ENCODE data around the gene IQGAP1.

The IQGAP1 gene

GRCh38 chr15:90354986-90355385, 33.1 kb upstream of the IQGAP1 start:
- no peaks in the 10 kb centered on the region for H4K20me1 ChIP-seq (ENCODE audit: insufficient read depth, low read length)
- H3K27me3 ChIP-seq (ENCODE audit: insufficient read depth, low read length), result no peaks in the 10 kb centered on the region
- no peak for TF ChIP-seq CTCF (IDR thresholded peaks at IDR 0.05; ENCODE audit: low read length)
- TF ChIP-seq EZH2 (IDR thresholded peaks at IDR 0.05; ENCODE audit: borderline replicate concordance, low read length), result no peak
- H2AFZ ChIP-seq (ENCODE audit: low read length), result no peak overlapping the region
- no peaks in the 10 kb centered on the region for H3K36me3 ChIP-seq (ENCODE audit: insufficient read depth, low read length)
- H3K27ac ChIP-seq (ENCODE audit: low read depth, low read length, poor library complexity, severe bottlenecking), result no peak overlapping the region
- no peaks in the 10 kb centered on the region for H3K9me2 ChIP-seq (ENCODE audit: low read depth, low read length)
- H3K79me2 ChIP-seq (ENCODE audit: insufficient read depth, low read length), result no peaks in the 10 kb centered on the region
- H3K9me3 ChIP-seq (ENCODE audit: low read length), result no peaks in the 10 kb centered on the region
- no peaks in the 10 kb centered on the region for H3F3A ChIP-seq (ENCODE audit: insufficient read depth, low read length)
- H3K4me2 ChIP-seq (ENCODE audit: low read length), result no peak overlapping the region
- H3K9ac ChIP-seq (ENCODE audit: low read length), result no peak overlapping the region
- no peak overlapping the region for H3K4me3 ChIP-seq (ENCODE audit: low read depth, low read length, poor library complexity, severe bottlenecking)
- H3K4me1 ChIP-seq (ENCODE audit: insufficient read depth, low read length, severe bottlenecking), result peaks cover 12% of the 10 kb centered on the region

- Histone ChIP-seq H3K27ac (ENCODE audit: low read depth, low read length, poor library complexity, severe bottlenecking) (no peak overlapping the region), H2AFZ (ENCODE audit: low read length) (no peak overlapping the region)
- TF ChIP-seq EZH2 (IDR thresholded peaks at IDR 0.05; ENCODE audit: borderline replicate concordance, low read length) (no peak), CTCF (IDR thresholded peaks at IDR 0.05; ENCODE audit: low read length) (no peak)
Measured at GRCh38 chr15:90358124-90359033, 29.7 kb upstream of the IQGAP1 start.

GRCh38 chr15:90360746-90361145, 27.3 kb upstream of the IQGAP1 start:
- Histone ChIP-seq H3K36me3 (ENCODE audit: insufficient read depth, low read length) (no peaks in the 10 kb centered on the region), H3K9me3 (ENCODE audit: low read length) (no peaks in the 10 kb centered on the region), H2AFZ (ENCODE audit: low read length) (no peak overlapping the region), H3K4me2 (ENCODE audit: low read length) (no peak overlapping the region), H3F3A (ENCODE audit: insufficient read depth, low read length) (no peaks in the 10 kb centered on the region), H3K9me2 (ENCODE audit: low read depth, low read length) (no peaks in the 10 kb centered on the region), H3K27me3 (ENCODE audit: insufficient read depth, low read length) (no peaks in the 10 kb centered on the region), H3K79me2 (ENCODE audit: insufficient read depth, low read length) (no peaks in the 10 kb centered on the region), H3K27ac (ENCODE audit: low read depth, low read length, poor library complexity, severe bottlenecking) (no peak overlapping the region), H3K9ac (ENCODE audit: low read length) (no peak overlapping the region), H4K20me1 (ENCODE audit: insufficient read depth, low read length) (no peaks in the 10 kb centered on the region), H3K4me1 (ENCODE audit: insufficient read depth, low read length, severe bottlenecking) (peaks cover 10% of the 10 kb centered on the region), H3K4me3 (ENCODE audit: low read depth, low read length, poor library complexity, severe bottlenecking) (no peak overlapping the region)
- TF ChIP-seq CTCF (IDR thresholded peaks at IDR 0.05; ENCODE audit: low read length) (no peak), EZH2 (IDR thresholded peaks at IDR 0.05; ENCODE audit: borderline replicate concordance, low read length) (no peak)

More at GRCh38 chr15:90358124-90359033, 29.7 kb upstream of the IQGAP1 start:
- Histone ChIP-seq H3K36me3 (ENCODE audit: insufficient read depth, low read length) (no peaks in the 10 kb centered on the region), H3K4me1 (ENCODE audit: insufficient read depth, low read length, severe bottlenecking) (peaks cover 10% of the 10 kb centered on the region), H3K9me2 (ENCODE audit: low read depth, low read length) (no peaks in the 10 kb centered on the region), H3K27me3 (ENCODE audit: insufficient read depth, low read length) (no peaks in the 10 kb centered on the region), H3K4me3 (ENCODE audit: low read depth, low read length, poor library complexity, severe bottlenecking) (no peak overlapping the region), H3K9ac (ENCODE audit: low read length) (no peak overlapping the region), H3K79me2 (ENCODE audit: insufficient read depth, low read length) (no peaks in the 10 kb centered on the region), H4K20me1 (ENCODE audit: insufficient read depth, low read length) (no peaks in the 10 kb centered on the region), H3K4me2 (ENCODE audit: low read length) (no peak overlapping the region), H3F3A (ENCODE audit: insufficient read depth, low read length) (no peaks in the 10 kb centered on the region), H3K9me3 (ENCODE audit: low read length) (no peaks in the 10 kb centered on the region)

Data from OCI-LY1 (cell line).